NOMO-1 treated with DMSO at 0.1 percent for 48 hours (cell line): Measurements from ENCODE around the gene PRKCE.

Experiments used
- DNase-seq: peaks from one replicate; lab custom pipeline; 2025; ENCODE audit not compliant: unreplicated experiment; lab: John Stamatoyannopoulos, UW

The PRKCE gene

DNA sequence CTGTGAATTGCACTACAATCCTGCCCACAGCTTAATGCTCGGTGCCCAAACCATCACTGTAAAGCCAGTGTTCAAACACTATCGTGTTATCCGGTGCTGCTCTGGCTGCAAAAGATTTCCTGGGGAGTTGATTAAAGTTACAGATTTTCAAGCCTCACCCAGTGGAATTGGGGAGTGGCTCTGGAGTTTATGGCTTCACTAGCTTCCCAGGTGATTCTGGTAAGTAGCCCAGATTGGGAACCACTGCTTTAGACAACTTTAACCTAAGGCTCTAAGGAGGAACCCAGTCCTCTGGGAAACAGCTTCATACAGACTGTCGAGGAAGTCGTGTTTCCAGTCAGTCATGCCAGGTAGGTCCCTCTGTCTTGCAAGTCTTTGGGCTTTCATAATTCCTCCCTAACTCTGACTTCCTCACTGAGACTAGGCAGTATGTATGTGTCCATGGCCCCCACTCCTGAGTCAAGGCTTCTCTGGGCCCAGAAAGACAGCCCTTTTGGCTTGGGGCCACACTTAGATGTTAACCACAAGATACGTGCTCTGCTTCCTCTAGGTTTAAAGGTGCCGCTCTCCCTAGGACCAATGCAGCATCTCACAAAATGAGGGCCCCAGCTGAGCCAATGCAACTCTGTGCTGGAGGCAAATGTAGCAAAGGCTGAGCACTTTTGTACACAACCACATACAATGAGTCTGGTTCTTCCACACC is 299.7 kb downstream of the PRKCE start:
- no peak for DNase-seq

DNA sequence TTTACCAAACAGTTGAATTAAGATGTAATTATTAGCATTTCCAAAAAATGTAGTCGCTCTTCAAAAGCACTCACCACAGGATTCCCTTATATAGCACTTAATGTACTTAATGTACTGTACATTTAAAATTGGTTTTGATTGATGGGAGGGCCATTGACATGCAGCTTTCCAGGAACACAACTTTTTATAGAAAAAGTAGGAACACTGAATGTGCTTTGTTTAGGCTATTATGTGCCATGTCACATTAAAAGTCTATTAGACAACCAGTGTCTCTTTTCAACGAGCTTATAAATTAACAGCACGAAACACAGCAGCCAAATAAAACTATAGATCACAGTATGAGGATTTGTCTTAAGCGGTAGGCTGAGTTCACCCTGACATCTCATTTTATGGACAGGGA is 301.1 kb downstream of the PRKCE start:
- no peak for DNase-seq

DNA sequence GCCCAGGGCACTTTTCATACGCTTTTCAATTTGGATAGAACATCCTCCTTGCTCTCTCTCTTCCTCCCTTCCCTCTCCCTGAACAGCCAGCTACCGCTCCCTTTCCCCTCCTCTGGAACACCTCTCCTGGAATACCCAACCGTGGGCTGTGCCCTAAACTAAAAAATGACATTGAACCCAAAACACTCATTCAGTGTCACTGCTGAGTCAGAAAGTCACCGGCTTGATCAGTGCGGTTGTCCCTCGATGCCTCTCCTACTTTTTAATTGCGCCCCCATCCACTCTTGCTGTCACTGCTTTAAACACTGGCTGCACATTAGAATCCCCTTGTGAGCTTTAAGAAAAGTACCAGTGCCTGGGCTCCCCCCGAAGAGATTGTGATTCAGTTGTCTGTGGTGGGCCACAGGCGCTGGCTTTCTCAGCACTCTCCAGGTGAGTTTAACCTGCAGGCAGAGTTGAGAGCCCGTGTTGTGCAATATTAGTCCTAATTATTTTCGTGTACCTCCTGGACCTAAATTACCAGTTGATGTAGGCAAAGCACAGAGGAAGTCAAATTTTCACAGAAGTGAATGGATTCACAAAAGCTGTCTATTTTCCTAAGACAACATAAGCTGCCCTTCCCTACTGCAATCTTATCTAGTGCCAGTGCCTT is 302.0 kb downstream of the PRKCE start:
- no peak for DNase-seq

DNA sequence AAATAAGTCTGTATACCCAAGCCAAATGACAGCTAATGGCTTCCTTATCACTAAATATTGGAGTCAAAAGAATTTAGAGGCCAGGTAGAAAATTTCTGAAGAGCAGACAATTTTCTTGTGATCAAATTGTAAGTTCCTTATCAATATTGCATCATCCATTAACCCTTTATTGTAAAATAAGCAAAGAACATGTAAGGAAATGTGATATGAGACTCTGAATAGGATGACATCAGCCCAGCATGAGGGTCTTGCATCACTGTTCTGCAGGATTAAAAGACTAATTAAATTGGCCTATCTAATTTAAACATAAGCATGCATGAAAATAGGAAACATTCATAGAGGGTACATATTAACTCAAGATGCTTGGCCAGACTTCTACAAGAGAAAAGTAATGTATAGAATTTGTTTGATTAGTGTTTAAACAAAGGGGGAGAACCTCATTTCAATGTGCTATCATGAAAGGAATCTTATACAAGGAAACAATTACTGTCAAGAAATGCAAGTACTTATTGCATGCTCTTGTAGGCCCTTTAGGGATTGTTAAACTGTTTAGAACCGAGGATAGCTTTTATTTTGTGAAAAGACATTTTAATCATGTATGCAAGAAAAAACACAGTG is 302.9 kb downstream of the PRKCE start:
- DNase-seq, result no peak

DNA sequence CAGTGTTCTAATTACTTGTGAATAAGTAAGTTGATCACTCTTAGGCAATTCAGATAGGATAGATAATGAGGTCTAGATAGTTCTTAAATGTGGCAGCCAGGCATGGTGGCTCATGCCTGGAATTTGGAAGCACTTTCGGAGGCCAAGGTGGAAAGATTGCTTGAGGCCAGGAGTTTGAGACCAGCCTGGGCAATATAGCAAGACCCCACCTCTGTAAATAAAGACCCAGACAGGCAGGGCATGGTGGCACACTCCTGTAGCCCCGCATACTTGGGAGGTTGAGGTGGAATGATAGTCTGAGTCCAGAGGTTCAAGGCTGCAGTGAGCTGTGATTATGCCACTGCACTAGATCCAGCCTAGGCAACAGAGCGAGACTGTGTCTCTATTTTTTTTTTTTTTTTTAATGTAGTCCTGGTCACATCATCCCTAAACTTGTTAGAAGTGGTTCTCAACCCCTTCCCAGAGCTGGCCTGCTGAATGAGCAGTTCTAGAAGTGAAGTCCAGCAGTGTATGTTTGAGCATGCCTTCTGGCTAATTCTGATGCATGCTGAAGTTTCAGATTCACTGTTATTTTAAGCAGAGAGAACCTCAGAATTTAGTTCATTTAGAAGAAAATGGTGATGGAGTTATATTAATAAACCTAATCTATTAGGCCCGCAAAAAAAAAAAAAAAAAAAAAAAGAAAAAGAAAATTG is 306.2 kb downstream of the PRKCE start:
- DNase-seq, result no peak

DNA sequence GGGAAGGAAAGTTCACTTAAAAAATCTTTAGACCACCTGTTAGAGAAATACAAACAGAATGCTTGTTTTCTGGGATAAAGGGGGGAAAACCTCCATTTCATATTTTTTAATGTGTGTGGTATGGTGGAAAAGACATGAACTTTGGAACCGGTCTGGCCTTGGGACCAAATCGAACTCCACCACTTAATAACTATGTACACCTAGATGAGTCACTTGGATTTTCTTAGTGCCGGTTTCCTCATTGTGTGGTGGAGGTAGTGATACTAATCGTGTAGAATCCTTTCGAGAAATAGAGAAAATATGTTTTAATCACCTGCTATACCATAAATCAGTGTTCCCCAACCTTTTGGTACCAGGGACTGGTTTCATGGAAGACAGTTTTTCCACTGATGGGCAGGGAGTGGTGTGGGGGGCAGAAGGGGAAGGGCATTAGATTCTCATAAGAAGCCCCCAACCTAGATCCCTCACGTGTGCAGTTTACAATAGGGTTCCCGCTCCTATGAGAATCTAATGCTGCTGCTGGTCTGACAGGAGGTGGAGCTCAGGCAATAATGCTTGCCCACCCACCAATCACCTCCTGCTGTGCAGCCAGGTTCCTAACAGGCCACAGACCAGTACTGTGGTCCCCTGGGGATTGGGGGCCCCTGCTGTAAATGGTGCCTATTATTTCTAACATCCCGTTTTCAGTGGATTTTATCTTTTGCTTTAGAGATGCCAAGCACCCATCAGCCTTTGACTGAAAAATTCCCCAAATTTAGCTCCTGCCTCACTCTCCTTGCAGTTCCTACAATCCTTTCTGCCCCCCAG is 308.8 kb downstream of the PRKCE start:
- no peak for DNase-seq

DNA sequence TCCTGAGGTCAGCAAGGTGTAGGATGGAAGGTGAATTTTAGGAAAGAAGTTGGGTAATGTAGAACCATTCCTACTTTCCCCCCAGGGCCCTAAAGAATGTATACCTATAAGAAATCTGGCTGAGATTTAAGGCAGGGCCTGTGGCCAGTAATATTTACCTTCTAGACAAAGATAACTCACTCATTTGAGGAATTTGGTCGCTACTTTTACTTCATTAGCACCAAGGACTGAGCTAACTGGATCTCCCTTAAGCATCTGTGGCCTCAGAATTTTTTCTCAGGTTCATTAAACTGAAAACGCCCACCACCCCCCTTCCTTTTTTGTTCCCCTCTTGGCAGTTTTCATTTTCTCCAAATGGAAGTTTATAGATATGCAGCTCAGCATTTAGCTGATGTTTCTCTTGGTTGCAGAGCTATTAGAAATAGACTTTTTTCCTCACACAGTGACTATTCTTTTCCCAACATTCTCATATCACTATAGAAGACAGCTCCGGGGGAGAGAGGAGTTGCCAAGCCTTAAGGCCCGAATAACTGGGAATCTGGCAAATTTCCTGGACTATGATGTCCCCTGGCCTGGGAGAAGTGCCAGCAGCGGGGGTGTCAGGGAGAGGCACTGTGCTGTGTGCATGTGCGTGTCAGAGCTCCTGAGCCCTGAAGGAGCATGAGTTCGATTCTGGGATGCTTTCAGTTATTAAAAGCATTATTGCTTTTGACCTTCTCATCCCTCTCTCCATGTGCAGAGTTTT is 310.9 kb downstream of the PRKCE start:
- DNase-seq, result no peak

DNA sequence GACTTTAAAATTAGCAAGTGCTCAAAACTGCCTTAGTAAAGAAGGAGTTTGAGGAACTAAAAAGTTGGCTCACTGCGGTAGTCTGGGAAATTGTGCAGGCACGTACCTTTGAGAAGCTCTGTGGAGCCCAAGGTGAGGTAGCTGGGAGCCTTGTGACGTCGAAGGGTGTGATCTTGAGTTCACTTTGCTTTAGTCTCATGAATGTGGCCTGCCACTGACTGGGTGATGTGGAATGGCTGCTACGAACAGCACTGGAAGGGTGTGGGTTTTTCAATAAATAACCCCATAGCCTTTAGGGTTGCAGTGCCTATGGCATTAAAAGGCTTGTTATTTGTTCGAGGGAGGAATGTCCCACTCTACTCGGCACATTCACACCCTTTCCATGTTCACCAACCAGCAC is 312.3 kb downstream of the PRKCE start:
- no peak for DNase-seq

DNA sequence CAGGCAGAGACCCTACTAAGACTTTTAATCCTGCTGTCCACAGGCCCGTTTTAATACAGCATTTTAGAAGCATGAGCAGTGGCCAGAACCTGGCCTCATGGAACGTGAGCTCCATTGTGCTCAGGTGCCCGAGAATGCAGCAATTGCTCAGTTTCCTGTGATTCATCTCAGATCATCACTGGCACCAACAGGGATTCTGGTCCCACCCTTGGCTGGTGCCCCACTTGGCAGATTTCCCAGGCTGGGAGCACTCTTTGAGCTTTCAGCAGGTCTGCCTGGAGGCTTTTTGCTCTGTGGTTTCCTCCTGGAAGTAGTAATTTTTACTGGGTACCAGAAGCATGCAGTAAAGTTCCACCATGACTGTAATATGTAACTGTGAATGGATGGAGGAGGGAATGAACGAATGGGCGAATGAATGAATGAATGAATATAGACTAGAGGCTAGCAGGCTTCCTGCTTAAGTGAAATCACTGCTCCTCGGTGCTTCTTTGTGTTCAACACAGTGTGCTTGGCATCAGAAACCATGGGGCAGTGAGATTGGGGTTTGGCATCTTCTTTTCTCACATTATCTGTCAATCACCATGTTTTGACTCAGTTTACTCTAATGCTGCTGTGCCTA is 312.9 kb downstream of the PRKCE start:
- DNase-seq, result no peak

DNA sequence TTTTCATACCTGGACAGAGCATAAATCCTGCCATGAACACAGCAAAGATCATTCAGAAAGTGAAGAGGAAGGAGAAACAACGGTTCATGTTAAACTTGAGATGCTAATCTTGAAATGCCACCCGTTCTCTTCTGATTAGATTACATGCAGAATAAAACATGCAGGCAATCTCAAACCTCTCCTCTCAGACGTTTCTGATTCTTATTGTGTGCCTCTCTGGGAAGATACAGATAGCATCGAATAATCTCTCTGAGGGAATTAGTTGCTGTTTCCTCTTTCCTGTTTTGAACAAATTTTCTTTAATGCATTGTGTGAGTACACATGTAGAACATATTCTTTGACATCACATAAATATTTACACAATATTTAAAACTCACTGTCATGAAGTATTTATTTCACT is 313.4 kb downstream of the PRKCE start:
- DNase-seq, result no peak

DNA sequence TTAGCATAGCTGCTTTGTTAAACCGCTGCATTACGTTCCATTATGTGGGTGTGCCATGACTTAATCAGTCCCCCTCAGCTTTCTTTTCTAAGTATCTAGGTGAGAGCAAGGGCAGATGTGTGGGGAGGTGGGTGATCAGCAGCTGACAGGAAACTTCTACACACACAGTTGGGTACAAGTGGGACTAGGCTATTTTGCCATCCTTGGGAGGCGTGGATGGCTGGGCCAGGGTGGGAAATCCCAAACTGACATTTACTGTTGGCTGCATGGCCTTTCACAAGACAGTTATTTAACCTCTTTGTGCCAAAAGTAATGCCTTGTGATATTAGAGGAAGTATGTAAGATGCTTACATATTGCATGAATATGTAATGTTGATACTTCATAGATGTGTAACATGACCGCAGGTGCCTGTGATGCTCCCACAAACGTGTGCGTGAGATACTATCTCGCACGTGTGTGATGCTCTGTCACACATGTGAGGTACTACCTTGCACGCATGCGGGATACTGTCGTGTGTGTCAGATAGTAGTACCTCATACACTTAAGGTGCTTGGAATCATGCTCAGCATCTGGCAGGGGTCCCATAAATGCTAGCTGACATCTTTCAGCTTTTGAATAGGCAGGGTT is 314.5 kb downstream of the PRKCE start:
- DNase-seq, result no peak

DNA sequence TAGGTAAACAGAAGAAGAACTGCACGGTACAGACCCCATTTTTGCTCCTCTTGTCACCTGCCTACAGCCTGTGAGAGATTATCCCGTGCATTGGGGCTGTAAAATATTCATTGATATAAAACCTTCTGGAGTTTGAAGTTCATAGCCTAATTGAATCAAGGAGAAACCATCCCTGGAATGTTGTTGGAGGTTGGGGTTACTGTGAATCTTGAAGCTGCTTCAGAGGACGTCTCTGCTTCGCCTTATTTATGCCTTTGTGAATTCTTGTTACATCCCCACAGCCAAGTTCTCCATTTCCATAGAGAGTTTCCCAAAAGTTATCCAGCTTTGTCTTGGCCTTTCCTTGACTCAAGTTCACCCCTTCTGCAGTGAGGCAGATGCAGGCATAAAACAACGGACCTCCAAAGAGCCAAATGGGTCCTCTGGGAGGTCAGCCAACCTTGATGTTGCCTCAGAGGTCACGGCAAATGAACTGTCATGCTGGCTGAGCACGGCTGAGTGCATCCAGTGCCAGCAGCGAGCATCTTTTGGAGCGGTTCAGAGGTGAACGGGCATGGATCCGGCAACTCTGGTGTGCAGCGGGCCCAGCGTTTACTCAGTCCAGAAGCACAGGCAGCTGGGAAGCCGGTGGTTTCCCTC is 317.6 kb downstream of the PRKCE start:
- no peak for DNase-seq

DNA sequence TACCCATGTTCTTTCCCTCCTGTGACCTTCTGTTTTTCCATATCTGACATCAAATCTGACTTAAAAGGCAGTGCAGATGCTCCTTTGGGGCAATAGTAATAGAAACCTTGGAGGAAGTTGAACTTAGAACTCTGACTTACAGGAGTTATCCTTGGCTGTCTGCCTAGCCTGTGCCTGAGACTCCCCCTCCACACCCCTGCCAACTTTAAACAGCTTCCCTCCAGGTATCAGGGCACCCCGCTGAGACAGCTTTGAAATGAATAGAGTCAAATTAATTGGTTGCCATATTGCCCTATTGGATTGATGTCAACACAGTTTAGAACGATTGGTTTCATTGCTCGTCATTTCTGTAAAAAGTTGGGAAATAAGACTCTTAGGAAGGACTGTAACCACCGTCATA is 322.0 kb downstream of the PRKCE start:
- no peak for DNase-seq

DNA sequence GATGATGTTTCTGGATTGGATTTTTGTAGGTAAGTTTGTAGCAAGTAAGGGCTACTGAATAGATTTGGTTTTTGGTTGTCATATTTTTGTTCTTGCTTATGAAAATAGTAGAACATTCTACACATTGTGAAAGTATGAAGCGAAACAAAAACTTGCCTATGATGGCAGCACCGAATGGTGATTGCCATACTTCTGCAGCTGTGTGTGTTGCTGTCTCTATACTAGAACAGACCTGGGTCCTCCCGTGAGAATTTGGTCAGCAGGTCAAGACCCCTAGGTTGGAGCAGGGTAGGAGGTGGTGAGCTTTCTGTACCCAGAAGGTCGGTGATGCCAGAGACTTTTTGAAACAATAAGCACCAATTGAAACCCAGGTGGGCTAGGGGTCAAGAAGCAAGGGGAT is 322.6 kb downstream of the PRKCE start:
- DNase-seq, result no peak

DNA sequence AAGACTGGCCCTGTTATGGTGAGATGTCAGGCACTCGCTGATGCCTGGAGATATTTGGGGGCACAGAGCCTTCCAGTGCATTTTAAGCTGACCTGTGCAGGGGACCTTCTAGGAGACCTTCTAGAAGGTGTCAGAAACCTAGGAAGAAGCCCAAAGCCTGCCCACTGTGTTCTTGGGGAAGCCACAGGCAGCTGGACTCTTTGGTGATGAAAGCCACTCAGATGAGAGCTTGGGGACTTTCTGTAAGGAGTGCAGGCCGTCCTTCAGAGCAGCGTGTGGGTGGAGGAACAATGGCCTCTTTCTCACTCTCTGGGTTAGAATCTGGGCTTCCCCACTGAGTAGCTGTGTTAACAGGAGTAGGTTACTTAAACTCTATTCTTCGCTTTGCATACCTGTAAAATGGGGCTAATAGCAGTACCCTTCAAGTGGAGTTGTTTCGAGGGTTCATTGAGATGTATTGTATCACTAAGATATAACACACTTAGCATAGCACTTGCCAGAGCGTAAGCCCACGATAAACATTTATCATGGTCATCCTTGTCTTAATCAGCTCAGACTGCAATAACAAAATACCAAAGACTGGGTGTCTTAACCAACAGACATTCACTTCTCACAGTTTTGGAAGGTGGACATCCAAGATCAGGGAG is 323.4 kb downstream of the PRKCE start:
- DNase-seq, result no peak

DNA sequence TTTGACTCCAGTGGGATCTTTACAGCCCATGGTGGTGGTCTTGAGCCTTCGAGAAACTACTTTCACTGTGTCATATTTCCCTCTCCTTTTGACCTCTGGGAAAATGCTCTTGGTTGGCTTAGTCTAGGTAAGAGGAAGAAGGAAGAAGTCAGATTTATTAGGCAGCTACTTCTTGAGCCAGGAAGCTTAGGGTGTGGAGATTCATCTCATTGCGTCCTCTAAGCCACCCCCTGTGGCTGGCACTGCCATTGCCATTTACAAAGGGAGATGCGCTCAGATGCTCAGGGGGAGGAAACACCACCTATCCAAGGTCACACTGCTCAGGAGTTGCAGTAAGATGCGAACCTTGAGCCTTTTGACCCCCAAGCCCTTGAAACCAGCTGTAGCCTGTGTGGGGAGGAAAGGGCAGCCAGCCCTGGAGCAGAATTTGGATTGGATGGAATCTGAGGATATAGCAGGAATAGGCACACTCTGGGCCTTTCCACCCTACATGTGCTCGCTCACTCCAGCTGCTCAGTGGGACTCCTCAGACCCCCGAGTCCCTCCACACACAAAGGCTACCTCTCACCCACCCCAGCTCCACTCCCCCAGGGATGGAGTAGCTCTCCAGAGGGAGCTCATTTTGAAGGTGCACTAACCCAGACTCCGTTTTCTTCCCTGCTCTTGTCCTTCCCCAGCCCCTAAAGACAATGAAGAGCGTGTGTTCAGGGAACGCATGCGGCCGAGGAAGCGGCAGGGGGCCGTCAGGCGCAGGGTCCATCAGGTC is 324.5 kb downstream of the PRKCE start:
- no peak for DNase-seq

DNA sequence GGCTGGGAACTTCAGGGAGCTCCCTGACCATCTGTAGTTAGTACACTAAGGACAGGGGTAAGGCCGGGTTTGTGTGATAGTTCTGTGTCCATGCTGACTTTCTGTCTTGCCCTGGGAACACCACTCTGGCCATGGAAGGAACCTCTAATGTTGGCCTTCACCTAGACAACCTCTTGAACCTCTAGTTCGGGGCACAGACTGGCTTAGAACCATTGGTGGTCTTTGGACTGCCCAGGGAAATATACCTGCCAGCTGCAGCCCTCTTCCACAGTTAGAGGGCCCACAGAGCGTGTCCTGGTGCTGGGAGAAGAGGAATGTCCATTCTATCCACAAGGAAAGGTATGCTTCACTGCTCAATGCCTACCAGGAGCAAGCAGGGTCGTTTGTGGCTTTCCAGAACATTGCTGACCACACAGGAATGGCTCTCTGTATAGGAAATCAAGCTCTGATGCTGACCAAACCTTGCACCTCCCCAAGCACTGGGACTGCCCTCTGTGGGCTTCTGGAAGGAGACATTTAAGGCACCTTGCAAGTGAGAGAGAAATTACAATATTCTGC is 326.9 kb downstream of the PRKCE start:
- DNase-seq, result no peak

DNA sequence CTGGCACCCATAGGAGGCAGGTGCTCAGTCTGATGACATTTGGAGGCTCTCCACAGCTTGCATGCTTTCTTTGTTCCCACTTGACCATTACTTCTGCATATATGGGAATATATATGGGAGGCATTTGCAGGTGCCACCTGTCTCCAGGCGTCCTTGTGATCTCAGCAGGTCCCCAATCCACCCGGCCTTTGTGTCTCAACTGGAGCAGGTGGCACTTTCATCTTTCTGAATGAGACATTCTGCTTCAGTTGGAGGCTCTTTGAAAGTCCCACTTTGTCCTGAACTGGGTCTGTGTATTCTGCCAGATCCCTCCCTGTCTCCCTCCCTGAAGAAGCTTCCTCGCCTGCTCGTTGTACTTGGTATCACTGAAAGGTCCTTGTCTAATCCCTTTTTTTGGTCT is 327.6 kb downstream of the PRKCE start:
- DNase-seq, result no peak
